KMS-11 (cell line): Measurements from ENCODE around the gene NDUFB3.

Experiments used
- H2AFZ ChIP-seq: fragments of 200-600 bp; sonication (generic); 2 replicates; pipeline ENCODE4 v1.6.1; 2016; ENCODE audit warnings: antibody characterized with exemption, mixed run types, low read depth
- H3K27ac ChIP-seq: fragments of 200-600 bp; sonication (generic); 2 replicates; pipeline ENCODE4 v1.6.1; 2016; ENCODE audit warnings: mild to moderate bottlenecking, mixed run types
- H3K27me3 ChIP-seq: fragments of 200-600 bp; sonication (generic); 2 replicates; pipeline ENCODE4 v1.6.1; 2017; ENCODE audit warnings: mild to moderate bottlenecking, low read depth, mixed run types, moderate library complexity; ENCODE audit not compliant: insufficient read depth
- H3K36me3 ChIP-seq: fragments of 200-600 bp; sonication (generic); 2 replicates; pipeline ENCODE4 v1.6.1; 2017; ENCODE audit warnings: mild to moderate bottlenecking, mixed run types; ENCODE audit not compliant: insufficient read depth
- H3K4me1 ChIP-seq: fragments of 200-600 bp; sonication (generic); 2 replicates; pipeline ENCODE4 v1.6.1; 2016; ENCODE audit warnings: mild to moderate bottlenecking, low read depth, mixed run types; ENCODE audit not compliant: poor library complexity, severe bottlenecking
- H3K4me2 ChIP-seq: fragments of 200-600 bp; sonication (generic); 2 replicates; pipeline ENCODE4 v1.7.0; 2016; ENCODE audit warnings: mild to moderate bottlenecking, mixed run types
- H3K4me3 ChIP-seq: fragments of 200-600 bp; sonication (generic); IDR thresholded peaks from 2 replicates; pipeline ENCODE4 v1.6.1; 2017; ENCODE audit warnings: low read depth, low read length, mixed read lengths; ENCODE audit not compliant: insufficient read depth
- H3K79me2 ChIP-seq: fragments of 200-600 bp; sonication (generic); 2 replicates; pipeline ENCODE4 v1.6.1; 2016; ENCODE audit warnings: low read depth, mixed run types; ENCODE audit not compliant: insufficient read depth
- H3K9ac ChIP-seq: fragments of 200-600 bp; sonication (generic); 2 replicates; pipeline ENCODE4 v1.6.1; 2016; ENCODE audit warnings: mild to moderate bottlenecking, mixed run types
- H4K20me1 ChIP-seq: fragments of 200-600 bp; sonication (generic); 2 replicates; pipeline ENCODE4 v1.6.1; 2016; ENCODE audit warnings: mild to moderate bottlenecking, mixed run types; ENCODE audit not compliant: insufficient read depth
- TF ChIP-seq, protein P1 (sequence below): fragments of 200-600 bp; sonication (generic); conservative IDR thresholded peaks from 2 replicates; pipeline ENCODE4 v1.6.1; 2017; ENCODE audit warnings: low read depth, mild to moderate bottlenecking, antibody characterized with exemption, low read length, moderate library complexity, mixed read lengths

NDUFB3 gene

DNA sequence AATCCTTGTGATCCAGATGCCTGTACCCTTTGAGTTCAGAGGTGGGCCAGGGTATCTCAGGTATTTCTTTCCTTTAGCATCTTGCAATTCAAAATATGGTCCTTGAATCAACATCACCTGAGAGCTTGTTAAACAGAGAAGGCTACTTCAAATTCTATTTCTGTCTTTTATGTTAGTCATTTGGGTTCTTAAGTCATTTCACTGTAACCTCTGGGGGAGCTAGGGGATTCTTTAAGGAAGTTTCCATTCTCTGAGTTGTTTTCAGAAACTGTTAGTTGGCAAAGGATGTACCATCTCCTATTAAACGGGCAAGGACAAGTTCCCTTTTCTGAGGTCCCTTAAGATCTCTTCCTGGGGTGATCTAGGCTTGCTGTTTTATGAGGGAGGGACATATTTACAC, 60.7 kb downstream of the NDUFB3 start:
- Histone ChIP-seq H3K9ac (no peak overlapping the region), H3K79me2 (peaks cover 71% of the 10 kb centered on the region), H4K20me1 (no peaks in the 10 kb centered on the region), H3K27me3 (no peaks in the 10 kb centered on the region), H3K4me2 (no peak overlapping the region; the same call in 1 of the 2 replicates), H3K4me1 (peaks cover 57% of the 10 kb centered on the region), H3K36me3 (peaks cover 17% of the 10 kb centered on the region; the same call in 1 of the 2 replicates), H3K27ac (peak overlapping the region; percentile 26; the same call in 1 of the 2 replicates), H3K4me3 (no peak overlapping the region), H2AFZ (no peak overlapping the region)
- TF ChIP-seq, protein P1, sequence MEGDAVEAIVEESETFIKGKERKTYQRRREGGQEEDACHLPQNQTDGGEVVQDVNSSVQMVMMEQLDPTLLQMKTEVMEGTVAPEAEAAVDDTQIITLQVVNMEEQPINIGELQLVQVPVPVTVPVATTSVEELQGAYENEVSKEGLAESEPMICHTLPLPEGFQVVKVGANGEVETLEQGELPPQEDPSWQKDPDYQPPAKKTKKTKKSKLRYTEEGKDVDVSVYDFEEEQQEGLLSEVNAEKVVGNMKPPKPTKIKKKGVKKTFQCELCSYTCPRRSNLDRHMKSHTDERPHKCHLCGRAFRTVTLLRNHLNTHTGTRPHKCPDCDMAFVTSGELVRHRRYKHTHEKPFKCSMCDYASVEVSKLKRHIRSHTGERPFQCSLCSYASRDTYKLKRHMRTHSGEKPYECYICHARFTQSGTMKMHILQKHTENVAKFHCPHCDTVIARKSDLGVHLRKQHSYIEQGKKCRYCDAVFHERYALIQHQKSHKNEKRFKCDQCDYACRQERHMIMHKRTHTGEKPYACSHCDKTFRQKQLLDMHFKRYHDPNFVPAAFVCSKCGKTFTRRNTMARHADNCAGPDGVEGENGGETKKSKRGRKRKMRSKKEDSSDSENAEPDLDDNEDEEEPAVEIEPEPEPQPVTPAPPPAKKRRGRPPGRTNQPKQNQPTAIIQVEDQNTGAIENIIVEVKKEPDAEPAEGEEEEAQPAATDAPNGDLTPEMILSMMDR = no peak
